Peyer's patch (tissue), 4 donors: ENCODE measurements around the gene SGIP1. TPM values are rescaled to one million over a fixed set of nuclear protein-coding genes. Genes with fewer than 3 reads are reported as not detected.

ENCODE experiments used
- DNase-seq, 3 donors: peaks; one replicate each; pipeline ENCODE4 v3.0.0-alpha.2; 2017 to 2019
- H3K27ac ChIP-seq, 4 donors: fragments of 200-600 bp; sonication (generic); one replicate each; pipeline ENCODE4 v1.5.1; 2016 to 2019
- H3K27me3 ChIP-seq, 2 donors: fragments of 200-600 bp; sonication (generic); one replicate each; pipeline ENCODE4 v1.5.1; 2019
- H3K36me3 ChIP-seq, 3 donors: fragments of 200-600 bp; sonication (generic); one replicate each; pipeline ENCODE4 v1.5.1; 2016 to 2019
- H3K4me1 ChIP-seq, 4 donors: fragments of 200-600 bp; sonication (generic); one replicate each; pipeline ENCODE4 v1.5.1; 2016 to 2019
- H3K4me3 ChIP-seq, 4 donors: fragments of 200-600 bp; sonication (generic); 1 replicate in 3 of 4; 2 replicates in 1 of 4; pipeline ENCODE4 v1.5.1; 2016 to 2019; ENCODE audit warnings: mild to moderate bottlenecking in 1 of 4
- H3K9me3 ChIP-seq, 4 donors: fragments of 200-600 bp; sonication (generic); one replicate each; pipeline ENCODE4 v1.5.1; 2016 to 2019; ENCODE audit warnings: mild to moderate bottlenecking in 1 of 4
- CTCF ChIP-seq, 6 experiments: fragments of 450-650 bp in 4 of 6; fragments of 200-600 bp in 2 of 6; sonication (generic) in 1 of 6; IDR thresholded peaks; one replicate each; pipeline ENCODE4 v1.5.1; 2017 to 2019; ENCODE audit warnings: antibody characterized with exemption in 6 of 6, mild to moderate bottlenecking in 3 of 6, moderate library complexity in 1 of 6
- POLR2A ChIP-seq, 2 donors: fragments of 450-650 bp; IDR thresholded peaks; one replicate each; pipeline ENCODE4 v1.5.1; 2017; ENCODE audit warnings: antibody characterized with exemption in 2 of 2, mild to moderate bottlenecking in 2 of 2, moderate library complexity in 2 of 2
- total RNA-seq, 4 donors: library from RNA; depleted of rRNA; stranded (reverse); fragments of >200 nt; gene quantifications; one replicate each; pipeline ENCODE4 v1.1.0, GENCODE V29; 2016

The SGIP1 gene
- total RNA-seq, 4 donors from 2014 or later: 0.47 to 14.9 (median 5.8) TPM

GRCh38 chr1:66528580-66528979, 5.4 kb upstream of the SGIP1 start:
- Histone ChIP-seq H3K27ac (no peak overlapping the region), H3K27me3 (no peaks in the 10 kb centered on the region)
- DNase-seq: no peak

GRCh38 chr1:66532214-66532613, 1.7 kb upstream of the SGIP1 start:
- H3K4me1 ChIP-seq: peaks cover 0 to 10% (median 0%) of the 10 kb centered on the region in 4 donors
- TF ChIP-seq CTCF (IDR thresholded peaks at IDR 0.05) (no peak), POLR2A (IDR thresholded peaks at IDR 0.05) (no peak)
- H3K27ac ChIP-seq: no peak overlapping the region
- no peaks in the 10 kb centered on the region for H3K36me3 ChIP-seq
- no peak overlapping the region for H3K4me3 ChIP-seq
- H3K27me3 ChIP-seq: no peaks in the 10 kb centered on the region
- H3K9me3 ChIP-seq: no peaks in the 10 kb centered on the region
- DNase-seq: no peak

More at GRCh38 chr1:66528580-66528979, 5.4 kb upstream of the SGIP1 start:
- Histone ChIP-seq H3K4me1 (peaks cover 0 to 10% (median 0%) of the 10 kb centered on the region in 4 donors), H3K9me3 (no peaks in the 10 kb centered on the region), H3K36me3 (no peaks in the 10 kb centered on the region), H3K4me3 (no peak overlapping the region)
- TF ChIP-seq CTCF (IDR thresholded peaks at IDR 0.05) (no peak), POLR2A (IDR thresholded peaks at IDR 0.05) (no peak)

- H3K27ac ChIP-seq: peak overlapping the region in 3 of 4 donors; percentile 17 to 79 (median 18)
- no peaks in the 10 kb centered on the region for H3K36me3 ChIP-seq
- peak overlapping the region; percentile 17 to 48 (median 26) for H3K4me3 ChIP-seq
- peaks cover 0 to 10% (median 0%) of the 10 kb centered on the region in 4 donors for H3K4me1 ChIP-seq
- DNase-seq: no peak
- no peak for TF ChIP-seq POLR2A (IDR thresholded peaks at IDR 0.05)
- no peak for TF ChIP-seq CTCF (IDR thresholded peaks at IDR 0.05)
- no peaks in the 10 kb centered on the region for H3K9me3 ChIP-seq
- H3K27me3 ChIP-seq: no peaks in the 10 kb centered on the region
Observed at GRCh38 chr1:66532798-66533783, 862 bp upstream of the SGIP1 start.

GRCh38 chr1:66535061-66535460, 1.1 kb downstream of the SGIP1 start:
- H3K36me3 ChIP-seq: no peaks in the 10 kb centered on the region
- H3K27me3 ChIP-seq: no peaks in the 10 kb centered on the region
- no peak overlapping the region for H3K27ac ChIP-seq
- no peak overlapping the region for H3K4me3 ChIP-seq
- no peaks in the 10 kb centered on the region for H3K9me3 ChIP-seq
- TF ChIP-seq CTCF (IDR thresholded peaks at IDR 0.05): no peak
- TF ChIP-seq POLR2A (IDR thresholded peaks at IDR 0.05): no peak
- peaks cover 0 to 10% (median 0%) of the 10 kb centered on the region in 4 donors for H3K4me1 ChIP-seq
- DNase-seq: no peak

GRCh38 chr1:66535853-66536252, 1.9 kb downstream of the SGIP1 start:
- DNase-seq: no peak
- no peak for TF ChIP-seq CTCF (IDR thresholded peaks at IDR 0.05)
- TF ChIP-seq POLR2A (IDR thresholded peaks at IDR 0.05): no peak
- H3K36me3 ChIP-seq: no peaks in the 10 kb centered on the region
- no peak overlapping the region for H3K27ac ChIP-seq
- no peaks in the 10 kb centered on the region for H3K9me3 ChIP-seq
- peaks cover 0 to 12% (median 0%) of the 10 kb centered on the region in 4 donors for H3K4me1 ChIP-seq
- H3K27me3 ChIP-seq: no peaks in the 10 kb centered on the region
- no peak overlapping the region for H3K4me3 ChIP-seq
